Measurements from ENCODE around the gene ADGRG1. TPM values are rescaled to one million over a fixed set of nuclear protein-coding genes. Genes with fewer than 3 reads are reported as not detected.

Gene ADGRG1
- total and polyA plus RNA-seq, 3 donors from 2014 or later, result 134 to 346 (median 296) TPM

DNA sequence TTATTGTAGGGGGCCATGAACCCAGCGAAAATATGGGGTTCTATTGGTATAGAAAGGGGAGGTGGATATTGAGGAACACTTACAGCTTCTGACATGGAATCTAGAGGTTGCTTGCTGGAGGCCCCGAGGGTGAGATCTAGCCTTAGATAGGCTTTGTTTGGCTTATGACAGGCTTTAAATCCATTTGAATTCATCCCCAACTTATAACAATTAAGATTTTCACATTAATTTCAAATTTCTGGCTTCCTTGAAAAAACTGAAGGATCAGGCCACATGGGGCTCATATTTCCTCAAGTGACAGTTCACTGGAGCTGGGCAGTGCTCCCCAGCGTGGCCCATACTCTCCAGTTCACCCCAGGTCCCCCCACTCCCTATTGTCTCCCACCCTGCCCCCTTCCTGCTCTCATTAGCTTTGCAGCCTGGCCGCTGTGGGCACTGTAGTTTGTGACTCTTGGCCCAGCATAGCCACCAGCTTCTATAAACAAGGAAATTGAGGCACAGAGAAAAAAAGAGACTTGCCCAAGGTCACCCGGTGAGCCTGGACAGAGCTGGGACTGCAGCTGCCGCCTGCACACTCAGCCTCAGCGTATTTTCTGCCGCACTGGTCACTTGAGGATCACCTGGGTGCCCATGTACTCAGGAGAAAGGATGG lies 19.8 kb upstream of the ADGRG1 start:
- intact Hi-C loops (cut with DNase I; ENCODE audit: low total_unique reads), result no loop called here
- 94 to 96% methylated on average over 8 of the region's 8 CpGs for WGBS, 2 donors
- DNase-seq, result no peak

DNA sequence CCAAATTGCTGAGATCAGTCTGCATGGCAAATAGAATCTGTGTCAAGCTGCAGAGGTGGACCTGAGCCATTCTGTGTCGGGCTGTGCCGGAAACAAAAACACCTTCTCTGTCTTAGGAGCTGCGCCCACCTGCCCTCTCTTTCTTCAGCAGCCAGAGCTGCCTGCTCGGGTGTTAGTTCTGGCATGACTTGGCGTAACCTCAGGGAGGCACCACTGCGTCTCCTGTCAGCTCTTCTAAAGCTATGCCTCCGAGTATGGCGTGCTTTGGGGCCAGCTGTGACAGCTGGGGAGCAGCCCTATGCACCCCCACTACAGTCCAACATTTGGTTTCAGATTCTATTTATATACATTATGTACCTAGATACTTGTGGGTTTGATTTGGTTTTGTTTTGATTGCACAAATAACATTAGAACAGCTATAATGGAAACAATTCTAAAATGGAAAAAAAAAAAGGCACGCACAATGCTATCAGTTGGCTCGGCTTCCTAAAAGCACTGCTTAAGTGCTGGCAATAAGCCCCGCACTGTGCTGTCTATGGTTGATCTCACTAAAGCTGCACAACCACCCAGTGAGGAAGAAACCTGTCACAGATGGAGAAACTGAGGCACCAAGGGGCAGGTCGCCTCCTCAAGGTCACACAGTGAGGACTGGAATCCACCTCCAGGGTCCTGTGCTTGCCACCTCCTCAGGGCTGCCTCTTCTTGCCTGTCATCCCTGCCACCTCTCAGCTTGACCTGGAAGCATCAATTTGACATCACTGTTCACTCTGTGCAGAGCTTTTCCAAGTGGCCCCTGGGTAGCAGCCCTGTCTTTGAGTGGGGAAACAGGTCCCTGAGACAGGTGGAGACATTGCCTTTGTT lies 18.7 kb upstream of the ADGRG1 start:
- no peak overlapping the region for H3K27ac ChIP-seq
- 41 to 46% methylated on average over 12 of the region's 12 CpGs for WGBS, 2 donors
- H3K9me3 ChIP-seq, result no peaks in the 10 kb centered on the region
- H3K4me1 ChIP-seq, result no peaks in the 10 kb centered on the region
- intact Hi-C loops (cut with DNase I; ENCODE audit: low total_unique reads), result no loop called here
- peak; percentile 73 for DNase-seq
- TF ChIP-seq, protein P1, sequence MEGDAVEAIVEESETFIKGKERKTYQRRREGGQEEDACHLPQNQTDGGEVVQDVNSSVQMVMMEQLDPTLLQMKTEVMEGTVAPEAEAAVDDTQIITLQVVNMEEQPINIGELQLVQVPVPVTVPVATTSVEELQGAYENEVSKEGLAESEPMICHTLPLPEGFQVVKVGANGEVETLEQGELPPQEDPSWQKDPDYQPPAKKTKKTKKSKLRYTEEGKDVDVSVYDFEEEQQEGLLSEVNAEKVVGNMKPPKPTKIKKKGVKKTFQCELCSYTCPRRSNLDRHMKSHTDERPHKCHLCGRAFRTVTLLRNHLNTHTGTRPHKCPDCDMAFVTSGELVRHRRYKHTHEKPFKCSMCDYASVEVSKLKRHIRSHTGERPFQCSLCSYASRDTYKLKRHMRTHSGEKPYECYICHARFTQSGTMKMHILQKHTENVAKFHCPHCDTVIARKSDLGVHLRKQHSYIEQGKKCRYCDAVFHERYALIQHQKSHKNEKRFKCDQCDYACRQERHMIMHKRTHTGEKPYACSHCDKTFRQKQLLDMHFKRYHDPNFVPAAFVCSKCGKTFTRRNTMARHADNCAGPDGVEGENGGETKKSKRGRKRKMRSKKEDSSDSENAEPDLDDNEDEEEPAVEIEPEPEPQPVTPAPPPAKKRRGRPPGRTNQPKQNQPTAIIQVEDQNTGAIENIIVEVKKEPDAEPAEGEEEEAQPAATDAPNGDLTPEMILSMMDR (IDR thresholded peaks at IDR 0.05), result no peak
- TF ChIP-seq POLR2A (IDR thresholded peaks at IDR 0.05), result no peak
- H3K36me3 ChIP-seq (ENCODE audit: low read depth, missing control alignments), result no peaks in the 10 kb centered on the region
- no peaks in the 10 kb centered on the region for H3K27me3 ChIP-seq
- H3K4me3 ChIP-seq, result no peak overlapping the region

More for the DNA sequence above, 19.8 kb upstream of the ADGRG1 start:
- no peak overlapping the region for H3K4me3 ChIP-seq
- no peaks in the 10 kb centered on the region for H3K9me3 ChIP-seq
- H3K4me1 ChIP-seq, result no peaks in the 10 kb centered on the region
- no peaks in the 10 kb centered on the region for H3K27me3 ChIP-seq
- H3K27ac ChIP-seq, result no peak overlapping the region
- no peaks in the 10 kb centered on the region for H3K36me3 ChIP-seq (ENCODE audit: low read depth, missing control alignments)
- no peak for TF ChIP-seq POLR2A (IDR thresholded peaks at IDR 0.05)
- TF ChIP-seq, protein P1 (IDR thresholded peaks at IDR 0.05), result no peak

DNA sequence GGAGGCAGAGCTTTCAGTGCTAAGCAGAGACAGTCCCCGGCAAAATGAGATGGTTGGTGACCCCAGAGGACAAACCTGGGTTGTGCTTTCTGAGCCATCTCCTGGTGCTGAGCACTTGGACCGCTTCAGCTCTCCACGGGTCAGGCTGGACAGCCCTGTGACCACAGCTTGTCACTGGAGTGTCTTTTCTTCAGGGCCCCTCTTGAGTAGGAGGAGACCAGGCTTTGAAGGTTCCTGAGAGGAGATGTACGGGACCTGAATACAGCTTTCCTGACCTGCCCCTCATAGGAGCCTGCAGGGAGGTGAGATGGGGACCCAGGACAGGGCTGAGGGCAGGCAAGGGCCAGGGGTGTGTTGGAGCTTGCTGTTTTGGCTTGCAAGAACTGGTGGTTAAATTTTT lies 17.8 kb upstream of the ADGRG1 start:
- WGBS, 2 donors, result 83 to 84% methylated on average over 1 to 4 of the region's 4 CpGs
- no peak for DNase-seq
- intact Hi-C loops (cut with DNase I; ENCODE audit: low total_unique reads), result no loop called here
- no peak for TF ChIP-seq POLR2A (IDR thresholded peaks at IDR 0.05)
- TF ChIP-seq, protein P1 (IDR thresholded peaks at IDR 0.05), result no peak
- H3K9me3 ChIP-seq, result no peaks in the 10 kb centered on the region
- H3K27me3 ChIP-seq, result no peaks in the 10 kb centered on the region
- H3K27ac ChIP-seq, result no peak overlapping the region
- H3K4me3 ChIP-seq, result no peak overlapping the region
- no peaks in the 10 kb centered on the region for H3K4me1 ChIP-seq
- no peaks in the 10 kb centered on the region for H3K36me3 ChIP-seq (ENCODE audit: low read depth, missing control alignments)

DNA sequence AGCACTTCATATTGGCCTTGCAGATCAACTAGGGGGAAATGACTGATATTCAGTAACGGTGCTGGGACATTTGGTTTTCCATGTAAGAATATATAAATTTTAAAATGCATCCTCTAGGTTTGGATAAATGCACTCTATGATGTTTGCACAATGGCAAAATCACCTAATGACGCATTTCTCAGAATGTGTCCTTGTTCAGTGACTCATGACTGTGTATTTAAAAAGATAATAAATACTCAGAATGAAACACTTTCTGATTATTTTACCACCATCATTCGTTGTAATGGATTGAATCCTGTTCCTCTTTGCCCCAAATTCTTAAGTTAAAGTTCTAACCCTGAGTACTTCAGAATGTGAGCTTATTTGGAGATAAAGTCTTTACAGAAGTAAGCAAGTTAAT lies 17.2 kb upstream of the ADGRG1 start:
- no peaks in the 10 kb centered on the region for H3K36me3 ChIP-seq (ENCODE audit: low read depth, missing control alignments)
- WGBS, 2 donors, result 63 to 69% methylated on average over 3 of the region's 3 CpGs
- no peaks in the 10 kb centered on the region for H3K27me3 ChIP-seq
- intact Hi-C loops (cut with DNase I; ENCODE audit: low total_unique reads), result no loop called here
- no peak overlapping the region for H3K4me3 ChIP-seq
- no peaks in the 10 kb centered on the region for H3K9me3 ChIP-seq
- no peak for TF ChIP-seq POLR2A (IDR thresholded peaks at IDR 0.05)
- TF ChIP-seq, protein P1 (IDR thresholded peaks at IDR 0.05), result no peak
- H3K4me1 ChIP-seq, result no peaks in the 10 kb centered on the region
- H3K27ac ChIP-seq, result no peak overlapping the region
- DNase-seq, result no peak
